GM12864 (cell line): ENCODE measurements around the gene CDH23.
A peak's percentile ranks its signal among the peaks of the same experiment; 100 is the strongest.

ENCODE experiments used
- DNase-seq: peaks from one replicate; pipeline ENCODE4 v3.0.0-alpha.2; 2011; ENCODE audit warnings: low read depth
- H3K4me3 ChIP-seq: 2 replicates; pipeline ENCODE4 v1.5.1; 2011; ENCODE audit warnings: mild to moderate bottlenecking, low read depth, low read length, control low read depth
- TF ChIP-seq, protein P1 (sequence below): IDR thresholded peaks from 2 replicates; pipeline ENCODE4 v1.5.1; 2011; ENCODE audit warnings: low read depth, mild to moderate bottlenecking, moderate library complexity, low read length, control low read depth, inconsistent platforms; ENCODE audit errors: missing control alignments

The CDH23 gene

DNA sequence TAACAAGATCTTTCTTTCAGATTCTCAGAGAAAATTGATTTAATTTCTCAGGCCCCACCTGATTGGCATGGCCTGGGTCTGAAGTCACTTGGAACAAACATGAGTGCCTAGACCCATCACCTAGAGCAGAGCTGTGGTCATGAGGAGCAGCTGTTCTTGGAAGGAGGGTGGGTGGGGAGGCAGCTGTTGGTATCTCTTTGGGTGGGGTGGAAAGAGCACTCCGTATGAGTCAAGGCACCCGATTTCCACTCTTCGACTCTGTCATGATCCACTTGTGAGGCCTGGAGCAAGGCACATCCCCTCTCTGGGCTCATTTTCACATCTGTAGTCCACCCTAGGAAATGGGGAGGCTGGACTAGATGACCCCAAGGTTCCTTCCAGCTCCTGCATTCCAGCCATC, 166.2 kb downstream of the CDH23 start:
- TF ChIP-seq, protein P1, sequence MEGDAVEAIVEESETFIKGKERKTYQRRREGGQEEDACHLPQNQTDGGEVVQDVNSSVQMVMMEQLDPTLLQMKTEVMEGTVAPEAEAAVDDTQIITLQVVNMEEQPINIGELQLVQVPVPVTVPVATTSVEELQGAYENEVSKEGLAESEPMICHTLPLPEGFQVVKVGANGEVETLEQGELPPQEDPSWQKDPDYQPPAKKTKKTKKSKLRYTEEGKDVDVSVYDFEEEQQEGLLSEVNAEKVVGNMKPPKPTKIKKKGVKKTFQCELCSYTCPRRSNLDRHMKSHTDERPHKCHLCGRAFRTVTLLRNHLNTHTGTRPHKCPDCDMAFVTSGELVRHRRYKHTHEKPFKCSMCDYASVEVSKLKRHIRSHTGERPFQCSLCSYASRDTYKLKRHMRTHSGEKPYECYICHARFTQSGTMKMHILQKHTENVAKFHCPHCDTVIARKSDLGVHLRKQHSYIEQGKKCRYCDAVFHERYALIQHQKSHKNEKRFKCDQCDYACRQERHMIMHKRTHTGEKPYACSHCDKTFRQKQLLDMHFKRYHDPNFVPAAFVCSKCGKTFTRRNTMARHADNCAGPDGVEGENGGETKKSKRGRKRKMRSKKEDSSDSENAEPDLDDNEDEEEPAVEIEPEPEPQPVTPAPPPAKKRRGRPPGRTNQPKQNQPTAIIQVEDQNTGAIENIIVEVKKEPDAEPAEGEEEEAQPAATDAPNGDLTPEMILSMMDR: no peak
- DNase-seq: no peak
- H3K4me3 ChIP-seq: no peak overlapping the region

DNA sequence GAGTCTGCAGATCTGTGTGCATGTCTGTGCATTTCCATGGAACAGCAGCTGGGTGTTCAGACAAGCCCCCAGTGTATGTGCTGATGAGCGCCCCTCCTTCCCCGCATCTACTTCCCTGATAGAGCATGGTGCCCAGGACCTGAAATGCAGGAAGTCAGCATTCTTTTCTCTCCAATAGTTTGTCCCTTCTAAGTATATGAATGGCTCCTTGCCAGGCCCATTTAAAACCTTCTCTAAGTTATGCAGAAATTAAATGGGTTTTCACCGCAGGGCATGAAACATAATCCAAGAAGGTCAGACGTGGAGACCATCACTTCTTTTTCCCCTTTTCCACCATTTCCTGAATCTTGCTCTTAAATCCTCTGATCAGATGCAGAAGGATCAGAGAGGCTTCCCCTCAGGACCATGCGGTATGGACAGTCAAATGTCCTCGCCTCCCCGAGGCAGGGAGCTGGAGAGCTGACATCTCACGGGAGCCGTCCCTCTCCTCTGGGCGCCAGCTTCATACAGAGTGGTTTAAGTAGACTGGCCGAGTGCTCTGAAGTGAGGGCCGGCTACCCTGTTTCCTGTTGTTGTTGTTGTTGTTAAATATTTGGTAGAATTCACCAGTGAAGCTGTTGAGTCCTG, 167.6 kb downstream of the CDH23 start:
- no peak overlapping the region for H3K4me3 ChIP-seq
- TF ChIP-seq, protein P1: no peak
- DNase-seq: no peak

DNA sequence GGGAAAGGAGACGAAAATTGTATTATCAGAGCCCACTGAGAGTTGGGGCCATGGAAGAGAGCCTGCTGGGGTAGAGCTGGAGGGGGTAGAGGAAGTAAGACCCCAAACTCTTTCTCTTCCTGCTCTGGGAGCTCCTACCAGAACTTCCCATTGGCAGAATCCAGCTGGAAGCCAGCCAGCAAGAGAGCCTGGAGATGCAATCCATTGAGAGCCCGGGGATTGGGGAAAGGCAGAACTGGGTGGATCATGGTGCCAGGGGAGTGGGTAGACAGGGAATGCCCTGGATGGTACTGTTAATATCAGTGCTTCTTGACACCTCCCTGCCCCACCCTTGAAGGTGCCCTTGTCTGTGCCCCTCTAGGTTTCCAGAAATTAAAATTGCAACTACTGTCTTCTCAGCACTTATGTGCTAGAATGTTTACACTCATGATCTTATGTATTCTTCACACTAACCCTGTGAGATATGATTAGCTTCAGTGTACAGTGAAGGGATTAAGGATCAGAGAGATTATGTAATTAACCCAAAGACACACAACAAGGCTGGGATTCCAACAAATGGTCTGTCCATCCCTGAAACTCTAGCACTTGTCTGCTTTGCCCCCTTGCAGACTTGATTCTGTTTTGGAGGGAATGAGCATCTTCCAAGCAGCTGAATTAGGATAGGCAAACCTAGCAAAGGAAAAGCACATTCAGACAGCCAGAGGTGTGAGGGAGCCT, 168.7 kb downstream of the CDH23 start:
- TF ChIP-seq, protein P1: no peak
- DNase-seq: no peak
- no peak overlapping the region for H3K4me3 ChIP-seq

DNA sequence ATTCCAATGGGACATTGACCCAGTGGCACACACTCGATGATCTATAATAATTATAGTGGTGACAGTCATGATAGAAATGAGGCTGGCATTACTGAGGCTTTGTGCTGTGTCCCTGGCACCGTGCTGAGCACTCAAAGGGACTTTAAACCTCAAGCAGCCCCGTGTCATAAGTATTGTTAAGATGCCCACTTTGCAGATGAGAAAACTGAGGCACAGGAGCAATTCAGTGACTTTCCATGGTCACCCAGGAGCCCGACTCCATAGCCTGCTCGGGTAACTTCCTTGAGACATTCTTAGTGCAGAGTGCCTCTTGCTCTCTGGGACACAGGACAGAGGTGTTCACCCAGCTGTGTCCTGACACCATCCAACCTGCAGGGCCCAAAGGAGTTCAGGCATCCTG, 170.3 kb downstream of the CDH23 start:
- no peak overlapping the region for H3K4me3 ChIP-seq
- TF ChIP-seq, protein P1: no peak
- DNase-seq: no peak

DNA sequence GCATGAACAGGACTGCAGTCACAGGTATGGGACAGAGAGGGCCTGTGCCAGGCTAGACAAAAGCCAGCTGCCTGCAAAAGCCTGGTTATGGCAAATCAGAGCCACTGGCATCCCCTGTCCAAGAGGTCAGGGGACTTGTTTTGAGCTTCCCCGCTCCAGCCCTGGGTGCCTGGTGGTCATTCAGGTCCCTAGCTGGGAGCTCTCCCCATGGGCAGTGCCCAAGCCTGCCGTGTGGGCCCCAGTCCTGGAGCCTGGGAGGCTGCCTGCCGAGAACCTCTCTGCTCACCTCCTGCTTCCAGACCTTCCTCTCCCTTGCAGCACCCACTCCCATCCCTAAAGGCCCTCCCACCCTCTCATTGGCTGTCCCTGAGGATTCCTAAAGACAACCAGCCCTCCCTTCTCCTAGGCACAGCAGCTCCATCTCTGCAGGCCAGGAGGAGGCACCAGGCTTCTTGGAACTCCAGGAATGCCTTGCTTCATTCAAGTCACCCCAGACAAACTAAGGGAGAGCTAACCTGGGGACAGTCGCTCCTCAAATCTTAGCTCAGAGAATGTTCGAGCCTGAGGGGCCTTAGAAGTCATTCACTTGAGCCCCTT, 172.3 kb downstream of the CDH23 start:
- TF ChIP-seq, protein P1: no peak
- H3K4me3 ChIP-seq: no peak overlapping the region
- no peak for DNase-seq

DNA sequence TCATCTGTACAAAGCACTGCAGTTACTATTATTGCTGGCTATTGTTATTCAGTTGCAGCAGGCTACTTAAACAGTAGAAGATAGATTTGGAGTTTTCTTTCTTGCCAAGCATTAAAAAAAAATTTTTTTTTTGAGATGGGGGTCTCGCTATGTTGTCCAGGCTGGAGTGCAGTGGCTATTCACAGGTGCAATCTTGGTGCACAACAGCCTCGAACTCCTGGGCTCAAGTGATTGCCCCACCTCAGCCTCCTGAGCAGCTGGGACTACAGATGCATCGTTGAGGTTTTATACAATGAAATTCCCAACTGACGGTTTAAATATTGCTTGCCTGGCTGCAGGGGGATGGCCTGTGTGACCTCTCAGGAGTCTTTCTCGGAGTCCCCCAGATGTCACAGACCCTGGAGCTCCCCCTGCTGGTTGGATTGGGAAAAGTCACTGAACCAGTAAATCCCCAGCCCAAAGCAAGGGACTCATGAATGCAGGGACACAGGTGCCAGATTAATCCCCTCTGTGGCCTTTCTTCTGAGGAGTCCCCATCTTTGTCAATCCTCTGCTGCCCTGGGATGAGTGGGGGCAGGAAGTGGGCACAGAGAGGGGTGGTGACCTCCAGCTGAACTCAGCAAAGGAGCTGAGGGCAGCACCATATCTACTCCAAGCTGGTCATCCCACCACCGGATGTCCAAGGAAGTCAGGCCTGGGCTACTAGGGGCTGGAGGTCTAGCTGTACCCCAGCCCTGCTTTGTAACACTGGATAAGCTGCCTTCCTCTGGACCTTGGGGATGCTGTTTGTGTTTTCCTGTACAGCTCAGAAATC, 173.3 kb downstream of the CDH23 start:
- peak; percentile 12 for DNase-seq
- TF ChIP-seq, protein P1: peak; percentile 83
- H3K4me3 ChIP-seq: no peak overlapping the region
